ENCODE measurements around the gene SH3D21. TPM values are rescaled to one million over a fixed set of nuclear protein-coding genes. Genes with fewer than 3 reads are reported as not detected.
A peak's percentile ranks its signal among the peaks of the same experiment; 100 is the strongest.

SH3D21 gene
- total and polyA plus RNA-seq, 5 experiments from 2014 or later: 0.19 to 2.7 (median 1.5) TPM; not detected in 1

- POLR2A ChIA-PET: no interaction called here
- Mint-ChIP-seq H3K4me3 (no peak overlapping the region), H3K9me3 (no peaks in the 10 kb centered on the region), H3K27me3 (no peaks in the 10 kb centered on the region), H3K27ac (peak overlapping the region in 6 of 10 donors; percentile 25 to 72 (median 31)), H3K4me1 (peaks cover 3 to 32% (median 17%) of the 10 kb centered on the region in 4 donors), H3K36me3 (peaks cover 6 to 77% (median 10%) of the 10 kb centered on the region in 3 donors)
- ATAC-seq (no peak), DNase-seq (no peak)
Observed at GRCh38 chr1:36284517-36284916, 21.7 kb upstream of the SH3D21 start.

DNA sequence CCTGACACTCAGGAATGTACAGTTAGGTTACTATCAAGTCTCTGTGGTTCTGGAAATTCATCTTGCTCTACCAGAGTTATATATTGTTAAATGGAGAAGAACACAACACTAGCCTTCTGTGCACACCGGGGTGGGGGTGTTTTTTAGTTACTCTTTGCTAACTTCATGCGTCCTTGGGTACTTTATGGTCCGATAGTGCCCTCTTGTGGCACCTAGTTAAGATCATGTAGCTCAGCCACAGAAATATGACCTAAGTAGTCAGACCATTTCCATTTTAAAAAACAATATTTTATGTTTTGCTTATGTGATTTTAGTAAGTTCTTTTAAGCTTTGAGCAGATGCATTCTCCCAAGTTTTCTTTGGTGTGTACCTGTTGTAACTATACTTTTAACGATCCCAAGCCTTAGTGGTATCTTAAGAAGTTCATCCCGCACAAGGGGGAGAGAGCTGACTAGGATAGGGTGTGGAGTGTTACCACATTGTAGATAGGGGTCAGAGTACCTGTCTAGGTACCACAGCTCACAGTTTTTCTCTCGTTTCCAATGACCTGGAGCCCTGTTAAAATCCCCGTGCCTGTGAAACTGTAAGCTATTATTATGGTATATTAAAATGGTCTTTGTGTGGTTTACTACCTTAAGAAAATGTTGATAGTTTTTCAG lies 20.6 kb upstream of the SH3D21 start:
- Mint-ChIP-seq H3K4me1 (peaks cover 2 to 23% (median 8%) of the 10 kb centered on the region in 4 donors), H3K27me3 (no peaks in the 10 kb centered on the region), H3K9me3 (no peaks in the 10 kb centered on the region), H3K27ac (peak overlapping the region in 9 of 10 donors; percentile 44 to 85 (median 69)), H3K4me3 (no peak overlapping the region), H3K36me3 (peaks cover 6 to 81% (median 10%) of the 10 kb centered on the region in 3 donors)
- POLR2A ChIA-PET: interaction anchor here (0.6 to 3.0 kb wide), 5 partner anchors 56 to 136 kb away, joined by 3 to 18 read pairs (median 5); partner anchors contain the start of genes THRAP3 and TRAPPC3
- ATAC-seq (peak; percentile 95 to 98), DNase-seq (peak; percentile 35 to 85 (median 68))

DNA sequence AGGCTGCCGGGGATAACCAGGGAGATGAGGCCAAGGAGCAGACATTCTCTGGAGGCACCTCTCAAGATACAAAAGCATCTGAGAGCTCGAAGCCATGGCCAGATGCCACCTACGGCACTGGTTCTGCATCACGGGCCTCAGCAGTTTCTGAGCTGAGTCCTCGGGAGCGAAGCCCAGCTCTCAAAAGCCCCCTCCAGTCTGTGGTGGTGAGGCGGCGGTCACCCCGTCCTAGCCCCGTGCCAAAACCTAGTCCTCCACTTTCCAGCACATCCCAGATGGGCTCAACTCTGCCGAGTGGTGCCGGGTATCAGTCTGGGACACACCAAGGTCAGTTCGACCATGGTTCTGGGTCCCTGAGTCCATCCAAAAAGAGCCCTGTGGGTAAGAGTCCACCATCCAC lies 19.4 kb upstream of the SH3D21 start:
- POLR2A ChIA-PET: interaction anchor here (1.1 to 3.0 kb wide), 4 partner anchors 63 to 139 kb away, joined by 4 to 18 read pairs (median 6); partner anchors contain the start of genes THRAP3 and TRAPPC3
- Mint-ChIP-seq H3K4me1 (peaks cover 2 to 24% (median 7%) of the 10 kb centered on the region in 4 donors), H3K27me3 (no peaks in the 10 kb centered on the region), H3K4me3 (no peak overlapping the region), H3K9me3 (no peaks in the 10 kb centered on the region), H3K27ac (peak overlapping the region in 1 of 10 donors; percentile 44), H3K36me3 (peaks cover 10 to 91% (median 15%) of the 10 kb centered on the region in 3 donors)
- no peak for DNase-seq
- no peak for ATAC-seq

DNA sequence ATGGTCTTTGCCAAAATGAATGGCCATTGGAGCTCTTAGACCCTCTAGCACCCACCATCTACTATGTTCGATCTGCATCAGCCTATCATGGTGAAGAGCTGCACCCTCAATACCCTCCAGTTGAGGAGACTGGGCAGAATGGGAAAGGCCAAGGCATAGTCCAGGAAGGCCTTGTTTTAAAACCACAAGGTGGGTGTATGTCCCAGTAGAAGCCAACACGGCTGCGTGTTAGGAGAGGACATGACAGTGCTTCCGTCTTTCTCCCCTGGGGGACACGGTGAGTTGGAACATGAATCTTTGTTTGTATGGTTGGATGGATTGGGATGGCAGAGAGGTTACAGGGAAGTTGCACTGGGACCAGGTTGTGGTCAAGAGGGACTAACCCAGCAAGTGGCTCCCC lies 18.6 kb upstream of the SH3D21 start:
- Mint-ChIP-seq H3K27me3 (no peaks in the 10 kb centered on the region), H3K9me3 (no peaks in the 10 kb centered on the region), H3K4me1 (peaks cover 2 to 24% (median 7%) of the 10 kb centered on the region in 4 donors), H3K4me3 (no peak overlapping the region), H3K27ac (peak overlapping the region in 4 of 10 donors; percentile 11 to 81 (median 56)), H3K36me3 (peaks cover 10 to 94% (median 19%) of the 10 kb centered on the region in 3 donors)
- no peak for ATAC-seq
- DNase-seq: no peak
- POLR2A ChIA-PET: interaction anchor here (1.1 to 3.0 kb wide), 3 partner anchors 132 to 140 kb away, joined by 4 to 18 read pairs (median 4); partner anchors contain the start of gene TRAPPC3

- peaks cover 0 to 90% (median 21%) of the 10 kb centered on the region in 3 donors for H3K36me3 Mint-ChIP-seq
- H3K9me3 Mint-ChIP-seq: no peaks in the 10 kb centered on the region
- H3K4me1 Mint-ChIP-seq: peaks cover 0 to 9% (median 4%) of the 10 kb centered on the region in 4 donors
- no peak for ATAC-seq
- H3K27ac Mint-ChIP-seq: peak overlapping the region in 5 of 10 donors; percentile 16 to 74 (median 49)
- POLR2A ChIA-PET: interaction anchor here (1.5 kb wide), 1 partner anchor 26 kb away, joined by 3 read pairs; no protein-coding TSS in a partner anchor
- H3K27me3 Mint-ChIP-seq: no peaks in the 10 kb centered on the region
- no peak for DNase-seq
- H3K4me3 Mint-ChIP-seq: no peak overlapping the region
Observed at GRCh38 chr1:36295390-36295789, 10.8 kb upstream of the SH3D21 start.

DNA sequence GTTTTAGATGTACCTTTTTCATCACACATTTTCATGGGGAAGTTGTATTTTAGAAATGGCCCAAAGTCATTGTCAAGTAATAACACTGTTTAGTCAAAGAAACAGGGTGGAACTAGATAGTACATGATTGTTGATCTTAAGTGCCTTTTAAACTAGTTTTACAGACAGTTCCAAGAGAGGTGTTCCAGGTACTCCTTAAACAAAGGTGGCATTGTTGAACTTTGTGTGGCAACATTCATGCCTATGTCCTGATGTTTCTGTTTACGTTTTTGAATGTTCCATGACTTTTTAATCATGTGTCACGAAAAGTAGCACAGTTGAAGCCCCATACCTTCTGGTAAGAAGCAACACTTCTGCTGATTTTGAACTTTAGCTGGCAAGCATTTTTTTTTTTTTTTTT lies 9.1 kb upstream of the SH3D21 start:
- Mint-ChIP-seq H3K27ac (peak overlapping the region in 1 of 10 donors; percentile 7), H3K4me3 (no peak overlapping the region), H3K36me3 (peaks cover 0 to 91% (median 21%) of the 10 kb centered on the region in 3 donors), H3K4me1 (peaks cover 0 to 11% (median 3%) of the 10 kb centered on the region in 4 donors), H3K27me3 (no peaks in the 10 kb centered on the region), H3K9me3 (no peaks in the 10 kb centered on the region)
- ATAC-seq (no peak), DNase-seq (no peak)
- POLR2A ChIA-PET: interaction anchor here (0.9 kb wide), 1 partner anchor 9 kb away, joined by 3 read pairs; the partner anchor contains the start of gene SH3D21

DNA sequence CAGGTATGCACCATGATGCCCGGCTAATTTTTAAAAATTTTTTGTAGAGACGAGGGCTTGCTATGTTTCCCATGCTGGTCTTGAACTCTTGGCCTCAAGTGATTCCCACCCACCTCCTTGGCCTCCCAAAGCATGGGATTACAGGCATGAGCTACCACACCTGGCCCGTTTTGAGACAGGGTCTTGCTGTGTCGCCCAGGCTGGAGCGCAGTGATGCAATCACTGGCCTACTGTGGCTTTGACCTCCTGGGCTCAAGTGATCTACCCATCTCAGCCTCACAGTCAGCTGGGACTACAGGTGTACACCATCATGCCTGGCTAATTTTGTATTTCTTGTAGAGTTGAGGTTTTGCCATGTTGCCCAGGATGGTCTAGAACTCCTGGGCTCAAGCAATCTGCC lies 7.5 kb upstream of the SH3D21 start:
- H3K27me3 Mint-ChIP-seq: no peaks in the 10 kb centered on the region
- POLR2A ChIA-PET: interaction anchor here (0.6 kb wide), 1 partner anchor 208 kb away, joined by 3 read pairs; no protein-coding TSS in a partner anchor
- no peak for ATAC-seq
- peaks cover 0 to 91% (median 19%) of the 10 kb centered on the region in 3 donors for H3K36me3 Mint-ChIP-seq
- H3K27ac Mint-ChIP-seq: peak overlapping the region in 1 of 10 donors; percentile 73
- no peak overlapping the region for H3K4me3 Mint-ChIP-seq
- peaks cover 0 to 11% (median 3%) of the 10 kb centered on the region in 4 donors for H3K4me1 Mint-ChIP-seq
- no peak for DNase-seq
- H3K9me3 Mint-ChIP-seq: no peaks in the 10 kb centered on the region

GRCh38 chr1:36300526-36300925 lies 5.6 kb upstream of the SH3D21 start:
- Mint-ChIP-seq H3K4me3 (no peak overlapping the region), H3K27me3 (no peaks in the 10 kb centered on the region), H3K27ac (peak overlapping the region in 7 of 10 donors; percentile 3 to 74 (median 46)), H3K9me3 (no peaks in the 10 kb centered on the region), H3K36me3 (peaks cover 0 to 85% (median 12%) of the 10 kb centered on the region in 3 donors), H3K4me1 (peaks cover 0 to 20% (median 3%) of the 10 kb centered on the region in 4 donors)
- DNase-seq (no peak), ATAC-seq (no peak)
- POLR2A ChIA-PET: no interaction called here

DNA sequence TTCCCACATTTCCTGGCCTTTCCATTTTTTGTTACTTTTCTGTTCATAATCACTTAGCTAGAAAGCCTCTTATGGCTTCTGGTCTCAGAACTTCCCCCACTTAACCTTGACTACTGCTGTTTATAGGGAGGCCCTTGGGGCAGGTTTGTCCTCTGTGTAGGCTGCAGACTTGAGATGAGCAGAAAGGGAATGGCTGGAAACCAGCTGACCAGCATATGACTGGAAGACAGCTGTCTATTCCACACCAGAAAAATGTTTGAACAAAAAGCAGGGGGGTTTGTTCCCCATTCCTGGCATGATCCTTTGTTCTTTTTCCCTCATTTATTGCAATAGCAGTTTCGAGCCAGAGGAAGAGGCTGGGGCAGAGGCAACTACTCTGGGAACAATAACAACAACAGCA lies 4.9 kb upstream of the SH3D21 start:
- POLR2A ChIA-PET: no interaction called here
- Mint-ChIP-seq H3K36me3 (peaks cover 0 to 78% (median 12%) of the 10 kb centered on the region in 3 donors), H3K27me3 (no peaks in the 10 kb centered on the region), H3K4me1 (peaks cover 0 to 22% (median 4%) of the 10 kb centered on the region in 4 donors), H3K9me3 (no peaks in the 10 kb centered on the region), H3K4me3 (no peak overlapping the region), H3K27ac (peak overlapping the region in 7 of 10 donors; percentile 5 to 69 (median 60))
- no peak for DNase-seq
- no peak for ATAC-seq

DNA sequence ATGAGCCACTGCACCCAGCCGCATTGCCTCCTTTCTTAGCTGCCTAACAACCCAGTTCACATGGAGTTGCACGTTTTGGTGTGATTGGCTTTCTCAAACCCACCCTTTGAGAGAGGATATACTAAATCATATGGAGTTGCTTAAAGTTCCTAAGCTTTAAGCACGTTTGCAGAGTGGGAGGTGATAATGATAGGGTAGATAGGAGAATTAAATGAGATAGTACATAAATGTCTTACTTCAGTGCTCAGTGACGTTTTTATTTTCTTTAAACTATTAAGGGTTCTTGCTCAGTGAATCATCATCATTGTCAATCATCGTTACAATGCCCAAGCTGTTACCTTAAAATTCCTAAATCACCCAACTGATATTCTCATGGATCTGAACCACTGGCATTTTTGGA lies 2.9 kb upstream of the SH3D21 start:
- no peaks in the 10 kb centered on the region for H3K9me3 Mint-ChIP-seq
- H3K27me3 Mint-ChIP-seq: no peaks in the 10 kb centered on the region
- peak overlapping the region in 3 of 10 donors; percentile 19 to 47 (median 35) for H3K27ac Mint-ChIP-seq
- no peak for ATAC-seq
- H3K4me3 Mint-ChIP-seq: peak overlapping the region in 1 of 10 donors; percentile 15
- peaks cover 0 to 61% (median 12%) of the 10 kb centered on the region in 3 donors for H3K36me3 Mint-ChIP-seq
- POLR2A ChIA-PET: no interaction called here
- peaks cover 4 to 29% (median 14%) of the 10 kb centered on the region in 4 donors for H3K4me1 Mint-ChIP-seq
- DNase-seq: no peak

DNA sequence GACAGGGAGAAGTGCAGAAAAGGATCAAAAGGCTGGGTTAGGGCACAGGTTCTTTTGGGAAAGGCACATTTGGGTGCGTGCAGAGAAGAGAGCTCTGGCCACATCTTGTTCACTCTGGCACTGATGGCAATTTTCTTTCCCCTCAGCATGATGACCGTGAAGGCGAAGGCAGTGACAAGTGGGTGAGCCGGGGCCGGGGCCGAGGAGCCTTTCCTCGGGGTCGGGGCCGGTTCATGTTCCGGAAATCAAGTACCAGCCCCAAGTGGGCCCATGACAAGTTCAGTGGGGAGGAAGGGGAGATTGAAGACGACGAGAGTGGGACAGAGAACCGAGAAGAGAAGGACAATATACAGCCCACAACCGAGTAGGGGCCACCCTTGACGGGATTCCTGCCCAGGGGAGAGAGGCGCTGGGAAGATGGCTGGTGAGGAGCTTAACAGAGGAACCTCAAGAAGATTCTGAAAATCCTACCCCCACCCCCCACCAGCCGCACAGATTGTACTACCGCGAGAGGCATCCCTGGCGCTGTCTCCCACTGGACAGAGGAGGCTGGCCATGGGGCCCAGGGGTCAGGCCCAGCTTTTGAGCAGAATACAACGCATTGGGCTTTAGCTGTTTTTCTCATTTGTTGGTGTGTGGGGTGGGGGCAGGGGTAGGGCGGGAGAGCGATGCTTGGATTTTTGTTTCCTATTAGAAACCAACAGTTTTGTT lies 2.4 kb upstream of the SH3D21 start:
- Mint-ChIP-seq H3K4me3 (peak overlapping the region in 3 of 10 donors; percentile 15 to 34 (median 19)), H3K9me3 (no peaks in the 10 kb centered on the region), H3K36me3 (peaks cover 0 to 56% (median 12%) of the 10 kb centered on the region in 3 donors), H3K27ac (peak overlapping the region in 5 of 10 donors; percentile 19 to 47 (median 35)), H3K4me1 (peaks cover 4 to 29% (median 14%) of the 10 kb centered on the region in 4 donors), H3K27me3 (no peaks in the 10 kb centered on the region)
- POLR2A ChIA-PET: no interaction called here
- ATAC-seq: no peak
- no peak for DNase-seq

GRCh38 chr1:36304521-36304920 lies 1.6 kb upstream of the SH3D21 start:
- DNase-seq: no peak
- no peaks in the 10 kb centered on the region for H3K9me3 Mint-ChIP-seq
- no peak for ATAC-seq
- H3K4me3 Mint-ChIP-seq: no peak overlapping the region
- POLR2A ChIA-PET: no interaction called here
- H3K4me1 Mint-ChIP-seq: peaks cover 4 to 29% (median 14%) of the 10 kb centered on the region in 4 donors
- peaks cover 0 to 51% (median 12%) of the 10 kb centered on the region in 3 donors for H3K36me3 Mint-ChIP-seq
- no peaks in the 10 kb centered on the region for H3K27me3 Mint-ChIP-seq
- peak overlapping the region in 2 of 10 donors; percentile 41 to 67 for H3K27ac Mint-ChIP-seq

Measured in naive thymus-derived CD8-positive, alpha-beta T cell (primary cell).